Measurements from ENCODE around the gene ZNF436. TPM values are rescaled to one million over a fixed set of nuclear protein-coding genes. Genes with fewer than 3 reads are reported as not detected.

Gene ZNF436
- total and polyA plus RNA-seq, 2 experiments from 2014 or later = 25.3 to 52.1 TPM

DNA sequence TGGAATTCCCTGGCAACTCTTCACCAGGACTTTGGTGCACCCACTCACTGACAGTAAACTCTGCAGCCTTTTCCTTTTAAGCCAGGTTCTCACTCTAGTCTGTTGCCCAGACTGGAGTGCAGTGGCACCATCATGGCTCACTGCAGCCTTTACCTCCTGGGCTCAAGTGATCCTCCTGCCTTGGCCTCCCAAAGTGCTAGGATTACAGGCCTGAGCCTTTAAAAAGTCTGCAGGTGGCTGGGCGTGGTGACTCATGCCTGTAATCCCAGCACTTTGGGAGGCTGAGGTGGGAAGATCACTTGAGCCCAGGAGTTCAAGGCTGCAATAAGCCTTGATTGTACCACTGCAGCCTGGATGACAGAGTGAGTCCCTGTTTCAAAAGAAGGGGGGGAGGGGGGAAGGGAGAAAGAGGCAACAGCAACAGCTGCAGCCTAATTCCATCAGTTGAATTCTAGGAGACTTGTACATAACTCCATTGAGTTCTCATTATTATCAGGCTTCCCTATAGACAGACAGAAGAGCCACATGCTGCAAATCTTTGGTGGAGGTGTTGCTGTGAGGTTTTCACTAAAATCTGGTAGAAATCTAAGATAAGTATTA lies 17.4 kb downstream of the ZNF436 start:
- Histone ChIP-seq H3K27ac (no peak overlapping the region), H3K4me3 (no peak overlapping the region), H3K4me1 (ENCODE audit: low read depth) (no peaks in the 10 kb centered on the region), H3K36me3 (no peaks in the 10 kb centered on the region), H3K27me3 (peaks cover 58% of the 10 kb centered on the region), H3K9me3 (ENCODE audit: low read depth) (no peaks in the 10 kb centered on the region)
- TF ChIP-seq, protein P1, sequence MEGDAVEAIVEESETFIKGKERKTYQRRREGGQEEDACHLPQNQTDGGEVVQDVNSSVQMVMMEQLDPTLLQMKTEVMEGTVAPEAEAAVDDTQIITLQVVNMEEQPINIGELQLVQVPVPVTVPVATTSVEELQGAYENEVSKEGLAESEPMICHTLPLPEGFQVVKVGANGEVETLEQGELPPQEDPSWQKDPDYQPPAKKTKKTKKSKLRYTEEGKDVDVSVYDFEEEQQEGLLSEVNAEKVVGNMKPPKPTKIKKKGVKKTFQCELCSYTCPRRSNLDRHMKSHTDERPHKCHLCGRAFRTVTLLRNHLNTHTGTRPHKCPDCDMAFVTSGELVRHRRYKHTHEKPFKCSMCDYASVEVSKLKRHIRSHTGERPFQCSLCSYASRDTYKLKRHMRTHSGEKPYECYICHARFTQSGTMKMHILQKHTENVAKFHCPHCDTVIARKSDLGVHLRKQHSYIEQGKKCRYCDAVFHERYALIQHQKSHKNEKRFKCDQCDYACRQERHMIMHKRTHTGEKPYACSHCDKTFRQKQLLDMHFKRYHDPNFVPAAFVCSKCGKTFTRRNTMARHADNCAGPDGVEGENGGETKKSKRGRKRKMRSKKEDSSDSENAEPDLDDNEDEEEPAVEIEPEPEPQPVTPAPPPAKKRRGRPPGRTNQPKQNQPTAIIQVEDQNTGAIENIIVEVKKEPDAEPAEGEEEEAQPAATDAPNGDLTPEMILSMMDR (IDR thresholded peaks at IDR 0.05; ENCODE audit: low read depth, low read length) = no peak
- DNase-seq (ENCODE audit: low read depth in 1 of 2, low spot score in 1 of 2) = no peak

GRCh38 chr1:23345920-23346319 lies 23.7 kb downstream of the ZNF436 start:
- peaks cover 19% of the 10 kb centered on the region for H3K4me1 ChIP-seq (ENCODE audit: low read depth)
- no peaks in the 10 kb centered on the region for H3K36me3 ChIP-seq
- TF ChIP-seq, protein P1 (IDR thresholded peaks at IDR 0.05; ENCODE audit: low read depth, low read length) = no peak
- peaks cover 17% of the 10 kb centered on the region for H3K27me3 ChIP-seq
- H3K27ac ChIP-seq = no peak overlapping the region
- DNase-seq (ENCODE audit: low read depth in 1 of 2, low spot score in 1 of 2) = no peak
- no peaks in the 10 kb centered on the region for H3K9me3 ChIP-seq (ENCODE audit: low read depth)
- H3K4me3 ChIP-seq = no peak overlapping the region

GRCh38 chr1:23344987-23345472 lies 24.6 kb downstream of the ZNF436 start:
- TF ChIP-seq, protein P1 (IDR thresholded peaks at IDR 0.05; ENCODE audit: low read depth, low read length) = no peak
- H3K27ac ChIP-seq = peak overlapping the region; percentile 87
- peaks cover 8% of the 10 kb centered on the region for H3K27me3 ChIP-seq
- no peaks in the 10 kb centered on the region for H3K36me3 ChIP-seq
- DNase-seq (ENCODE audit: low read depth in 1 of 2, low spot score in 1 of 2) = peak in 1 of 2 donors; percentile 23
- peak overlapping the region; percentile 27 for H3K4me3 ChIP-seq
- H3K4me1 ChIP-seq (ENCODE audit: low read depth) = peaks cover 28% of the 10 kb centered on the region
- H3K9me3 ChIP-seq (ENCODE audit: low read depth) = no peaks in the 10 kb centered on the region

DNA sequence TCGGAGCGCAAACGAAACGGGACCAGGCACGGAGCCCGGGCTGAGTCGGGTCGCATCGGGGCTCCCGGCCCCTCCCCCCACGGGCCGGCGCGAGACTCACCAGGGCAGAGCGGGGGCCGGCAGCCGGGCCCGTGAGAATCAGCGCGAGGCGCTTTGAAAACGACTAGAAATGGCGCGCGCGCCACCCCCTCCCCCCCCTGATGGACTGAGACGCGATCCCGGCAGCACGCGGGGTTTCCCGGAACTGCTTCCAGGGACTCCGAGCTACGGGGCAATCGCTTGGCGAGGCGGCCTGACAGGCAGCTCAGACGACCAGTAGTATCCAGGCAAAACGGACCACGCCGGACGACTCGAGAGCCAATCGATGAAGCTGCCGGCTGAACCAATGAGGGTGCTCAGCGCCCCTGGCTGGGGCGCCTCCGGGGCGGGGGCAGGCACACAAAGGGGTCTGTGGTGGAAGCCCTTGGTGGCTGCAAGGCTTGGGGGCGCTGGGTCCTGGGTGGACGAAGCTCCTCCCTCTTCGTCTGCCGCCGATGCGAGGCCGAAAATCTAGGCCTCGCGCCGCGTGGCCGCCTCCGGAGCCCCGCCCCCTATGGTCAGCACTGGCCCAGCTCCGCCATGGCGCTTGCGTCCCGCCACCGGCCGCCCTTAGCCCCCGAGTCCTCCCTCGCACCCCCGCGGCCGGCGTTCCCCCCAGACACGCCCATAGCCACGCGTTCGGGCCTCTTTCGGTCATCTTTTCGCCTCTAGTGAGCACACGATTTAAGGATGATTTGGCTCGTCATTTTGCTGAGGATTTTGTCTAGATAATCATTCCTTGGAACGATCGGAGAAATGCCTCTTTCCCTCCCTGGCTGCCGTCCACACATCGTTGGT lies 25.3 kb downstream of the ZNF436 start, which contains the start of gene HNRNPR:
HNRNPR (minus strand) TSS at position 174 of the 876 bp plus-strand sequence. CDS start 3,276 bp downstream, outside the sequence.
- Histone ChIP-seq H3K4me3 (peak within 1 kb of the TSS; percentile 82), H3K9me3 (ENCODE audit: low read depth) (no peaks in the 10 kb centered on the region), H3K4me1 (ENCODE audit: low read depth) (peaks cover 35% of the 10 kb centered on the region), H3K27me3 (peaks cover under 1% of the 10 kb centered on the region), H3K27ac (peak within 1 kb of the TSS; percentile 99), H3K36me3 (no peaks in the 10 kb centered on the region)
- TF ChIP-seq, protein P1 (IDR thresholded peaks at IDR 0.05; ENCODE audit: low read depth, low read length) = no peak
- peak; percentile 100 for DNase-seq (ENCODE audit: low read depth in 1 of 2, low spot score in 1 of 2)

DNA sequence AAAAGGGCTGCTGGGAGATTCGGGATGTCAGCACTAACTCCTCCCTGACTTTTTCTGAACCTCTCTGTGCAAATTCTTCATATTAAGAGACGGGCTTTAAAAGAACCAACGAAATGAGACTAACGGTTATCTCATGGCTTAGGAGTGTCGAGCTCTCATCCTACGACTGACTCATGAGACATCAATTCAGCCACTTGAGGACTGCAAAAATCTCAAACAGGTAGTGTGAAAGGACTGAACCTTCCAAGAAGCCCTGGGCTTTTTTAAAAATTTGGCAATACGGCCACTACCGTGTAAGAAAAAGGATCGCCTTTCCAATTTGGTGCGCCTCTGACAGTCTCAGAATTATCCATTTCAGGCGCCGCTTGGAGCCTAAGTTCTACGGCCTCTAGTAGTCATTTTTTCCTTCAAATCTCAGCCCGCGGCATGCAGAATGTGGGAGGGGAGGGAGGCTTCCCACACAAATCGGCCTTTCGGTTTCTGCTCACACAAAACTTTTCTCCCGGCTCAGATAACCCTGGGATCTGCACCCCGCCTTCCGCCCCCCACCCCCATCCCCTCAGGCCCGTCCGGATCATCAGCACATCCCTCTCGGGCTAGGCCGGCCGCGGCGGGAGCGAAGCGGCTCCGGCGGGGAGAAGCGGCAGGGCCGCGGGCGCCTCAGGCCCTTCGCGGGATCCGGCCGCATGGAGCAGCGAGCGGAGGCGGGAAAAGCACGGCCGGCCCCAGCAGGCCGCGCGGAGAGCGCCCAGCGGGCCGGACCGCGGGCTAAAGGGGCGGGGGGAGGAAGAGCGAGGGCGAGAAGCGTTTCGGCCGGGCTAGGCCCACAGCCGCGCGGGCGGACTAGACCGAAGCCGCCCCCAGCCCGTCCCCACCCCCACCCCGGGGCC lies 26.2 kb downstream of the ZNF436 start:
- Histone ChIP-seq H3K4me3 (peak overlapping the region; percentile 82), H3K4me1 (ENCODE audit: low read depth) (peaks cover 39% of the 10 kb centered on the region), H3K27ac (peak overlapping the region; percentile 99), H3K9me3 (ENCODE audit: low read depth) (no peaks in the 10 kb centered on the region), H3K27me3 (no peaks in the 10 kb centered on the region), H3K36me3 (no peaks in the 10 kb centered on the region)
- TF ChIP-seq, protein P1 (IDR thresholded peaks at IDR 0.05; ENCODE audit: low read depth, low read length) = no peak
- peak; percentile 58 to 62 for DNase-seq (ENCODE audit: low read depth in 1 of 2, low spot score in 1 of 2)
